HEK293 (cell line): Measurements from ENCODE around the gene CLDN6.

Experiments used
- GLI4 ChIP-seq: fragments of 450-650 bp; formaldehyde crosslinking; IDR thresholded peaks from 2 replicates; pipeline ENCODE4 v1.5.1; 2016; ENCODE audit warnings: missing biosample characterization, missing genetic modification characterization
- HOXA7 ChIP-seq: sonication (generic); formaldehyde crosslinking; IDR thresholded peaks from 2 replicates; pipeline ENCODE4 v1.8.1; 2022; ENCODE audit warnings: missing genetic modification reagents, borderline replicate concordance
- KLF17 ChIP-seq: fragments of 450-650 bp; formaldehyde crosslinking; IDR thresholded peaks from 2 replicates; pipeline ENCODE4 v1.5.1; 2016; ENCODE audit warnings: missing biosample characterization, missing genetic modification characterization
- MEIS1 ChIP-seq: sonication (generic); formaldehyde crosslinking; IDR thresholded peaks from 2 replicates; pipeline ENCODE4 v1.8.1; 2022; ENCODE audit warnings: missing genetic modification reagents, mild to moderate bottlenecking, borderline replicate concordance
- MZF1 ChIP-seq: fragments of 450-650 bp; formaldehyde crosslinking; IDR thresholded peaks from 2 replicates; pipeline ENCODE4 v1.5.1; 2017; ENCODE audit warnings: missing biosample characterization, missing genetic modification characterization, borderline replicate concordance
- RBAK ChIP-seq: fragments of 450-650 bp; formaldehyde crosslinking; IDR thresholded peaks from 2 replicates; pipeline ENCODE4 v1.5.1; 2016; ENCODE audit warnings: missing biosample characterization, missing genetic modification characterization
- SCRT1 ChIP-seq: fragments of 450-650 bp; formaldehyde crosslinking; IDR thresholded peaks from 2 replicates; pipeline ENCODE4 v1.5.1; 2016; ENCODE audit warnings: missing biosample characterization, missing genetic modification characterization, borderline replicate concordance
- ZBTB1 ChIP-seq: fragments of 450-650 bp; formaldehyde crosslinking; IDR thresholded peaks from 2 replicates; pipeline ENCODE4 v1.5.1; 2016; ENCODE audit warnings: missing biosample characterization, missing genetic modification characterization
- ZBTB20 ChIP-seq: fragments of 450-650 bp; formaldehyde crosslinking; IDR thresholded peaks from 2 replicates; pipeline ENCODE4 v1.5.1; 2016; ENCODE audit warnings: missing biosample characterization, missing genetic modification characterization
- ZBTB44 ChIP-seq: fragments of 450-650 bp; IDR thresholded peaks from 2 replicates; pipeline ENCODE4 v1.5.1; 2018; ENCODE audit warnings: missing biosample characterization, mild to moderate bottlenecking, missing genetic modification characterization
- ZFHX2 ChIP-seq: fragments of 450-650 bp; formaldehyde crosslinking; conservative IDR thresholded peaks from 2 replicates; pipeline ENCODE4 v1.5.1; 2016; ENCODE audit warnings: missing biosample characterization, missing genetic modification characterization
- ZNF132 ChIP-seq: fragments of 450-650 bp; formaldehyde crosslinking; IDR thresholded peaks from 2 replicates; pipeline ENCODE4 v1.5.1; 2017; ENCODE audit warnings: missing biosample characterization, missing genetic modification characterization, borderline replicate concordance
- ZNF18 ChIP-seq: fragments of 450-650 bp; formaldehyde crosslinking; IDR thresholded peaks from 2 replicates; pipeline ENCODE4 v1.5.1; 2016; ENCODE audit warnings: missing biosample characterization, missing genetic modification characterization
- ZNF211 ChIP-seq: fragments of 450-650 bp; formaldehyde crosslinking; IDR thresholded peaks from 2 replicates; pipeline ENCODE4 v1.5.1; 2016; ENCODE audit warnings: low read depth, missing biosample characterization, missing genetic modification characterization
- ZNF239 ChIP-seq: fragments of 450-650 bp; formaldehyde crosslinking; IDR thresholded peaks from 2 replicates; pipeline ENCODE4 v1.5.1; 2016; ENCODE audit warnings: missing biosample characterization, missing genetic modification characterization
- ZNF394 ChIP-seq: fragments of 450-650 bp; formaldehyde crosslinking; IDR thresholded peaks from 2 replicates; pipeline ENCODE4 v1.5.1; 2016; ENCODE audit warnings: missing biosample characterization, missing genetic modification characterization, mild to moderate bottlenecking, moderate library complexity, borderline replicate concordance
- ZNF416 ChIP-seq: fragments of 450-650 bp; formaldehyde crosslinking; IDR thresholded peaks from 2 replicates; pipeline ENCODE4 v1.5.1; 2016; ENCODE audit warnings: missing biosample characterization, missing genetic modification characterization
- ZNF501 ChIP-seq: fragments of 450-650 bp; formaldehyde crosslinking; IDR thresholded peaks from 2 replicates; pipeline ENCODE4 v1.5.1; 2016; ENCODE audit warnings: missing biosample characterization, missing genetic modification characterization
- ZNF510 ChIP-seq: fragments of 450-650 bp; formaldehyde crosslinking; IDR thresholded peaks from 2 replicates; pipeline ENCODE4 v1.5.1; 2018; ENCODE audit warnings: mild to moderate bottlenecking, missing genetic modification characterization, missing biosample characterization; ENCODE audit not compliant: insufficient replicate concordance
- ZNF514 ChIP-seq: fragments of 450-650 bp; formaldehyde crosslinking; IDR thresholded peaks from 2 replicates; pipeline ENCODE4 v1.5.1; 2016; ENCODE audit warnings: missing biosample characterization, missing genetic modification characterization
- ZNF549 ChIP-seq: fragments of 450-650 bp; IDR thresholded peaks from 2 replicates; pipeline ENCODE4 v1.5.1; 2018; ENCODE audit warnings: missing biosample characterization, missing genetic modification characterization, mild to moderate bottlenecking, inconsistent platforms, moderate library complexity
- ZNF560 ChIP-seq: fragments of 450-650 bp; formaldehyde crosslinking; IDR thresholded peaks from 2 replicates; pipeline ENCODE4 v1.5.1; 2017; ENCODE audit warnings: missing biosample characterization, missing genetic modification characterization, borderline replicate concordance
- ZNF629 ChIP-seq: fragments of 450-650 bp; formaldehyde crosslinking; IDR thresholded peaks from 2 replicates; pipeline ENCODE4 v1.5.1; 2017; ENCODE audit warnings: missing biosample characterization, missing genetic modification characterization
- ZNF837 ChIP-seq: fragments of 450-650 bp; formaldehyde crosslinking; IDR thresholded peaks from 2 replicates; pipeline ENCODE4 v1.5.1; 2016; ENCODE audit warnings: missing biosample characterization, missing genetic modification characterization
- ZSCAN30 ChIP-seq: fragments of 450-650 bp; IDR thresholded peaks from 2 replicates; pipeline ENCODE4 v1.5.1; 2018; ENCODE audit warnings: missing biosample characterization, mild to moderate bottlenecking, missing genetic modification characterization, moderate library complexity
- ZXDB ChIP-seq: fragments of 450-650 bp; formaldehyde crosslinking; IDR thresholded peaks from 2 replicates; pipeline ENCODE4 v1.5.1; 2016; ENCODE audit warnings: missing biosample characterization, missing genetic modification characterization
- TF ChIP-seq, protein P1 (sequence below): fragments of 450-650 bp; formaldehyde crosslinking; IDR thresholded peaks from 2 replicates; pipeline ENCODE4; 2016; ENCODE audit warnings: missing biosample characterization, missing genetic modification characterization
- TF ChIP-seq, protein P2 (sequence below): fragments of 450-650 bp; formaldehyde crosslinking; IDR thresholded peaks from 2 replicates; pipeline ENCODE4 v1.5.1; 2016; ENCODE audit warnings: missing biosample characterization, missing genetic modification characterization, low read depth
- TF ChIP-seq, protein P3 (sequence below): fragments of 450-650 bp; formaldehyde crosslinking; IDR thresholded peaks from 2 replicates; pipeline ENCODE4 v1.5.1; 2016; ENCODE audit warnings: missing biosample characterization, missing genetic modification characterization

The CLDN6 gene

DNA sequence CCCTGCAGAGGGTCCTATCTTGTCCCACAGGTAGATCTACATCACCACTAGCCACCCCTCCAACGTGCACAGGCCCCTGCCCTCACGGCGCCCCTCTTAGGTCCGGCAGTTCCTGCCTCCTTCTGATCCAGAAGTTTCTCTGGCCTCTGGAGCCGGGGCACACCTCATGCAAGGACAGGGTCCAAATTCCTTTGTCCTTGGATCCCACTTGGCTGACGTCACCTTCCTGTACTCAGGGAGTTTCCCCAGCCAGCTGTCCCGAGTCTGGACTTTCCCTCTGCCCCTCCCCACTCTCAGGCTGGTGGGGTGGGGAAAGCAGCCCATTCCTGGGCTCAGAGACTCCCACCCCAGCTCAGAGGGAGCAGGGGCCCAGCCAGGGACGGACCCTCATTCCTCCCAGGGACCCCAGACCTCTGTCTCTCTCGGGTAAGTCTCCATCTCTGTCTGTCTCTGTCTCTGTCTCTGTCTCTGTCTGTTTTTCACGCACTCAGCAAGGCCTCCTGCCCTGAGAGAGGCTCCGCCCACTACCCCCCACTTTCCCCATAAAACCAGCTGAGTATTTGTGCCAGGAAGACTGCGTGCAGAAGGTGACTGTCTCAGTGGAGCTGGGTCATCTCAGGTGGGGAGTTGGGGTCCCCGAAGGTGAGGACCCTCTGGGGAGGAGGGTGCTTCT is 47.2 kb upstream of the CLDN6 start, which contains the start of gene IL32 (continued):
- TF ChIP-seq, protein P1, sequence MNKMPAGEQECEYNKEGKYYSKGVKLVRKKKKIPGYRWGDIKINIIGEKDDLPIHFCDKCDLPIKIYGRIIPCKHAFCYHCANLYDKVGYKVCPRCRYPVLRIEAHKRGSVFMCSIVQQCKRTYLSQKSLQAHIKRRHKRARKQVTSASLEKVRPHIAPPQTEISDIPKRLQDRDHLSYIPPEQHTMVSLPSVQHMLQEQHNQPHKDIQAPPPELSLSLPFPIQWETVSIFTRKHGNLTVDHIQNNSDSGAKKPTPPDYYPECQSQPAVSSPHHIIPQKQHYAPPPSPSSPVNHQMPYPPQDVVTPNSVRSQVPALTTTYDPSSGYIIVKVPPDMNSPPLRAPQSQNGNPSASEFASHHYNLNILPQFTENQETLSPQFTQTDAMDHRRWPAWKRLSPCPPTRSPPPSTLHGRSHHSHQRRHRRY (tag by site-specific recombination) = no peak
- TF ChIP-seq MEIS1 (CRISPR knock-in tag) = no peak
- no peak for TF ChIP-seq ZNF132 (tag by site-specific recombination)
- TF ChIP-seq, protein P2, sequence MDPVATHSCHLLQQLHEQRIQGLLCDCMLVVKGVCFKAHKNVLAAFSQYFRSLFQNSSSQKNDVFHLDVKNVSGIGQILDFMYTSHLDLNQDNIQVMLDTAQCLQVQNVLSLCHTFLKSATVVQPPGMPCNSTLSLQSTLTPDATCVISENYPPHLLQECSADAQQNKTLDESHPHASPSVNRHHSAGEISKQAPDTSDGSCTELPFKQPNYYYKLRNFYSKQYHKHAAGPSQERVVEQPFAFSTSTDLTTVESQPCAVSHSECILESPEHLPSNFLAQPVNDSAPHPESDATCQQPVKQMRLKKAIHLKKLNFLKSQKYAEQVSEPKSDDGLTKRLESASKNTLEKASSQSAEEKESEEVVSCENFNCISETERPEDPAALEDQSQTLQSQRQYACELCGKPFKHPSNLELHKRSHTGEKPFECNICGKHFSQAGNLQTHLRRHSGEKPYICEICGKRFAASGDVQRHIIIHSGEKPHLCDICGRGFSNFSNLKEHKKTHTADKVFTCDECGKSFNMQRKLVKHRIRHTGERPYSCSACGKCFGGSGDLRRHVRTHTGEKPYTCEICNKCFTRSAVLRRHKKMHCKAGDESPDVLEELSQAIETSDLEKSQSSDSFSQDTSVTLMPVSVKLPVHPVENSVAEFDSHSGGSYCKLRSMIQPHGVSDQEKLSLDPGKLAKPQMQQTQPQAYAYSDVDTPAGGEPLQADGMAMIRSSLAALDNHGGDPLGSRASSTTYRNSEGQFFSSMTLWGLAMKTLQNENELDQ (tag by site-specific recombination) = no peak
- no peak for TF ChIP-seq ZNF837 (tag by site-specific recombination)
- no peak for TF ChIP-seq HOXA7
- TF ChIP-seq ZBTB44 (tag by site-specific recombination) = no peak
- 0 out of 2 replicates have a peak, but pooled peaks have one; percentile 58 for TF ChIP-seq ZNF629
- 0 out of 2 replicates have a peak, but pooled peaks have one; percentile 25 for TF ChIP-seq ZBTB20 (tag by site-specific recombination)
- TF ChIP-seq ZNF549 (tag by site-specific recombination) = no peak
- no peak for TF ChIP-seq ZNF394 (tag by site-specific recombination)
- no peak for TF ChIP-seq MZF1 (tag by site-specific recombination)
- TF ChIP-seq SCRT1 (tag by site-specific recombination) = no peak
- TF ChIP-seq, protein P3, sequence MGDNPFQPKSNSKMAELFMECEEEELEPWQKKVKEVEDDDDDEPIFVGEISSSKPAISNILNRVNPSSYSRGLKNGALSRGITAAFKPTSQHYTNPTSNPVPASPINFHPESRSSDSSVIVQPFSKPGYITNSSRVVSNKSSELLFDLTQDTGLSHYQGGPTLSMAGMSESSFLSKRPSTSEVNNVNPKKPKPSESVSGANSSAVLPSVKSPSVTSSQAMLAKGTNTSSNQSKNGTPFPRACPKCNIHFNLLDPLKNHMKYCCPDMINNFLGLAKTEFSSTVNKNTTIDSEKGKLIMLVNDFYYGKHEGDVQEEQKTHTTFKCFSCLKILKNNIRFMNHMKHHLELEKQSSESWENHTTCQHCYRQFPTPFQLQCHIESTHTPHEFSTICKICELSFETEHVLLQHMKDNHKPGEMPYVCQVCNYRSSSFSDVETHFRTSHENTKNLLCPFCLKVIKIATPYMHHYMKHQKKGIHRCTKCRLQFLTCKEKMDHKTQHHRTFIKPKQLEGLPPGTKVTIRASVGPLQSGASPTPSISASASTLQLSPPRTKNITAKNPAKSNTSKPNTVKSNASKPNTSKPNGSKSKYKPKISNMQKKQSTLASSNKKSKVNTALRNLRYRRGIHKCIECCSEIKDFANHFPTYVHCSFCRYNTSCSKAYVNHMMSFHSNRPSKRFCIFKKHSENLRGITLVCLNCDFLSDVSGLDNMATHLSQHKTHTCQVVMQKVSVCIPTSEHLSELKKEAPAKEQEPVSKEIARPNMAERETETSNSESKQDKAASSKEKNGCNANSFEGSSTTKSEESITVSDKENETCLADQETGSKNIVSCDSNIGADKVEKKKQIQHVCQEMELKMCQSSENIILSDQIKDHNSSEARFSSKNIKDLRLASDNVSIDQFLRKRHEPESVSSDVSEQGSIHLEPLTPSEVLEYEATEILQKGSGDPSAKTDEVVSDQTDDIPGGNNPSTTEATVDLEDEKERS (tag by site-specific recombination) = no peak
- no peak for TF ChIP-seq ZBTB1
- no peak for TF ChIP-seq RBAK
- no peak for TF ChIP-seq ZNF211 (tag by site-specific recombination)
- TF ChIP-seq KLF17 = 0 out of 2 replicates have a peak, but pooled peaks have one; percentile 50
- TF ChIP-seq ZNF560 (tag by site-specific recombination) = no peak
- TF ChIP-seq ZNF501 (tag by site-specific recombination) = no peak
- TF ChIP-seq ZNF510 (tag by site-specific recombination) = no peak
- no peak for TF ChIP-seq GLI4 (tag by site-specific recombination)
- no peak for TF ChIP-seq ZSCAN30 (tag by site-specific recombination)
- no peak for TF ChIP-seq ZNF416 (tag by site-specific recombination)
- peak; percentile 42 for TF ChIP-seq ZFHX2
- no peak for TF ChIP-seq ZNF239
- no peak for TF ChIP-seq ZNF18
- TF ChIP-seq ZNF514 (tag by site-specific recombination) = no peak
- TF ChIP-seq ZXDB (tag by site-specific recombination) = no peak
